HG03135 (cell line): ENCODE results near the gene AAGAB.

ENCODE experiments used
- ATAC-seq: cut with Tn5 transposase; IDR thresholded peaks from one replicate; pipeline ENCODE4 v1.9.1; 2021; ENCODE audit warnings: mild to moderate bottlenecking, moderate library complexity; ENCODE audit not compliant: unreplicated experiment

Gene AAGAB

DNA sequence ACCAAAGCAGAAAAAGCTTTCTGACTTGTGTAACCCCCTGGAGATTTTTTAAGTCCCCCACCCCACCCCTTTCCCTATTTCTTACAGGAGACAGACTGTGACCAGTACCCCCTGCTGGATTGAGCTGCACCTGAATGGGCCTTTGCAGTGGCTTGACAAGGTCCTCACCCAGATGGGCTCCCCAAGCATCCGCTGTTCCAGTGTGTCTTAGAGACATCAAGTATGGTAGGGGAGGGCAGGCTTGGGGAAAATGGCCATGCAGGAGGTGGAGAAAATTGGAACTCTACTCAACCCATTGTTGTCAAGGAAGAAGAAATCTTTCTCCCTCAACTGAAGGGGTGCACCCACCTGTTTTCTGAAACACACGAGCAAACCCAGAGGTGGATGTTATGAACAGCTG, 64.1 kb downstream of the AAGAB start:
- ATAC-seq: no peak

DNA sequence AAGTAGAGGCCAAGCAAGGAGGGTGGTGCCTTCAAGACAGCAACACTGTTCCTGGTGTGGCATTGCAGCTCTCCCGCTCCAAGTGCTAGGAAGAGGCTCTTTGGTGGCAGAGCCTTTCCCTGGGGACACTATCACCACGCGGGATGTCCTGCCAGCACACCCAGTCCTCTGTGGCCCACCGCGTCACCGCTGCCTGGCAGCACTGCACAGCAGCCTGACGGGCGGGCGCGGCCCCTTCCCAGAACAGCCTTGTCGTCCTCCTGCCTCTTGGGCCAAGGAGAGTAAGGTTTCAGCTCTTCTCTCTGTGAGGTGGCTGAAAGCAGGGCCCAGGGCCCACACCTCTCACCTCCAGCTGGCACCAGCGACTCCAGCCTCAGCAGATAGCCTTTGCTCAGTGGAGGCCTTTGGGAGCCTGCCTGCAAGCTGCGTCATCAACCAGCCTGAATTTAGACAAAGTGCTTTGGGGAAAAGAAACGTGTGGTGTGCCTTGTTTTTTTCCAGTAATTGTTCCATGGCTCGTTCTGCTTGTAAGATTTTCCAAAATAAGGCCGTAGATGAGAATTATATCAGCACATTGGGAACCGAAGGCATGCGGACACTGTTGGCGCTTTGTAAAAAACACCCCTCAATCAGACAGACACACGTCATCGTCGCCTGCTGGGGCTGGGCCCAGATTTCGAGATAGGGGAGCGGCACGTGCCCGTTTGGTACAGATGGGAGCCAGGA, 65.0 kb downstream of the AAGAB start:
- ATAC-seq: no peak

DNA sequence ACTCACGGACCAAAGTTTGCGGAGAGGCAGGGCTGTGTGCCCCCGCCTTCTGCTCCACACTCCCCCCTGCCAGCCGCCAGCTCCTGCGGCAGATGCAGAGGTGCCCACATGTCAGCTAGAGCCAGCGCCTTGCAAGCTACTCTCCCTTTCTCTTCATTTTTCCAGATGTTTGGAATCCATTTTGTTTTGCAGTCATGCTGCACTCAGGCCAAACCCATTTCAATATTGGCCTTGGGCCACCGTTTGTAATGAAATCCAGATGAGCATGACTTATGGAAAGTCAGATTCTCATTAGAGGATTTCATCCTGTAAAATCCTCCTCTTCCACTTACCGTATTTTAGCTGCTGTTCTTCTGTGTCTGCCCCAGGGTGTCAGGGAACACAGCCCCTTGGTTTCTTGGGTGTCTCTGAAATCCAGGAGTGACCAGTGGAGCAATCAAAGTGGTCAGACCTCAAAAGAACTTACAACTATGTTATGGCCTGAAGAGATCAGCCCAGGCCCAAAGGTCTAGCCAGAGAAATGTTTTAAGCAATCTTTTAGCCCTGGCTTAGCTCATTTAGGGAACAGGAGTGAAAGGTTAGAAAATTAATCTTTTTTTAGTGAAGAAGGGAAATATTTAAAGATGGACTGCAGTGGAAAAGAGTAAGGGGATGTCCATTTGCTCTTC, 65.8 kb downstream of the AAGAB start:
- no peak for ATAC-seq

DNA sequence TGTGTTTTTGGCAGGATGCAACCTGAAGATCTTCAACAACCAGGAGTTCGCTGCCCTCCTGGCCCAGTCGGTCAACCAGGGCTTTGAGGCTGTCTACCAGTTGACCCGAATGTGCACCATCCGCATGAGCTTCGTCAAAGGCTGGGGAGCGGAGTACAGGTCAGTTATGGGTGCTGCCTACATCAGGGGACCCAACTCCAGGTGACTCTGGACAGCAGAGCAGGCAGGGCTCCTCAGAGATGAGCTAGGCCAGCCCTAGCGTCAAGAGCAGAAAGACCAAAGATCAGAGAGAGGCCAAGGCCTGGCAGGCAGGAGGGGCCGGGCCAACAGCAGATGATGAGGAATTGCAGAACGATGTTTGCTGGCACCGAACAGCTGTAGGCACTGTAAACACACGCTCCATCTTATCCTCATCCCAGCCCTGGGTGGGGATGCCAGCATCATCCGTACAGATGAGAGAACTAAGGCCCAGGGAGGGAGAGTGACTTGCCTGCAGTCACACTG, 67.1 kb downstream of the AAGAB start:
- ATAC-seq: no peak

DNA sequence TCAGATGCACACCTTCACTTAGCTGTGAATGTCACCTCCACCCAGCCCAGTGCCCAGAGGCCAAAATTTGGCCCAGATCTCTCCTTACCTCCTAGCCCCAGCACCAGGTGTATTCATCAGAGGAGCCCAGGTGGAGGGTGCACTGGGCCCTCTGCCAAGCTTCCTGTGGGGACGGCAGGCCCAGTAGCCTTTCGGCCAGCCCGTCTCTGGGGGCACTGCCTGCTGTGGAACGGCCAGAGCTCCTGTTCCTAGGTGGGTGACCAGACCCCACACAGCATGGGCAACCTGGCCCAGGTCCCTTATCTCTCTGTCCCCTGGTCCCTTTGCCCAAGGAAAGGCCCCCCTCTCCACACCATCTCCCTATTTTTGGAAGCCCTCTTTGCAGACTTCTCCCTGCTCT, 67.8 kb downstream of the AAGAB start:
- ATAC-seq: no peak

DNA sequence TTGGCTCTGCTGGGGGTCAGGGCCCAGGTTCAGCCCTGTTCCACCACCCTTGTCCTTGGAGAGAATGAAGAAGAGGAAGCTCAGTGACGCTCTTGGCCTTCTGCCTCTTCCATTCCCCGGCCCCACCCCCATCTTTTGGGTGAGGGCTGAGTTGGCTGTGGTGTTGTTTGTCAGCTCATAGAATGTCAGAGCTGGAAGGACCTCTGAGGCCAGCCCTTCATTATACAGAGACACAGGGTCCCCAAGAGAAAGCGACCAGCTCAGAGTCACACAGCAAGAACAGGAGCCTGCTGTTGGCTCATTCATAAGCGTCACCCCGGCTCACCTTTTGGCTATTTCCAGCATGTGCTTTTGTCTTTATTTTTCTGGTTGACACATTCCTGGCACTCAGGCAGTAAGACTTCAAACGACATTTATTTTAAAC, 68.2 kb downstream of the AAGAB start:
- no peak for ATAC-seq

DNA sequence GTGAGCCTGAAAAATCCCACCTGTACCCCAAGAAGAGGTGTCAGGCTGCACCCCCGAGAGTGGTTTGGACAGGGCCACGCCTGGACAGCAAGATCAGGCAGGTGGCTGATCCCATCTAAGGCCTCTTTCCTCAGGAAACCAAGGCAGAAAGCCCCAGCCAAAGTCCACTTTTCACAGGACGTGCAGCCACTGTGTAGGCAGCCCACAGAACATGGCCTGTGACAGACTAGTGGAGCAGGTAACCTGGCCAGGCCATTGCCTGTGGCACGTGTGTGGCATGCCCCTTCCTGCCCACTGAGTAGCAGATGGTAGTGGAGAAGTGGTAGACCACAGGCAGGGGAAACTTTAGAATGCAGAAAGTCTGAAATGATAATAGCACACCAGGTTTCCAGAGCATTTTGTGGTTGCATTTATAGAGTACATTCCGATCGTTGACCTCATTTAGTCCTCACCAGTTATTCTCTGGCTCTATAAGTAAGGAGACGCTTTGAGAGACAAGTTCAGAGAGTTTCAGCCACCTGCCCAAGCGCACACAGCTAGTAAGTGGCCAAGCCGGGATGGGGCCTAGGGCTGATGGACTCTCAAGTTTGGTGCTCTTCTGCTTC, 68.7 kb downstream of the AAGAB start:
- ATAC-seq: no peak

DNA sequence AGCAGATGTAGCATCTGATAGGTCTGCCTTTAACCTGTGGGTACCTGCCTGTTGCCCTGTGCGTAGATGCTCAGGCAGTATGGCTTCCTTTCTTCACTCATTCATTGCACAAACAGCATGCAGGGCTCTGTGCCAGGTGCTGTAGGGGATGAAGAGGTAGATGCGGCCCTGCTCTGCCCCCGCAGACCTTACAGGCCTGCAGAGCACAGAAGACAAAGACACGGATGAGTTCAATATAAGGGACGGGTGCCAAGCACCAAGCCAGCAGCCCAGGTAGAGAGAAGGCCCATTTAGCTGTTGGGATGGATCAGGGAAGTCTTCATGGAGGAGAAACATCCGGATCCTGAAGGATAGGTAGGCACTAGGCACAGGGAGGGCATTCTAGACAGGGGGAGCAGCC, 69.4 kb downstream of the AAGAB start:
- ATAC-seq: no peak

DNA sequence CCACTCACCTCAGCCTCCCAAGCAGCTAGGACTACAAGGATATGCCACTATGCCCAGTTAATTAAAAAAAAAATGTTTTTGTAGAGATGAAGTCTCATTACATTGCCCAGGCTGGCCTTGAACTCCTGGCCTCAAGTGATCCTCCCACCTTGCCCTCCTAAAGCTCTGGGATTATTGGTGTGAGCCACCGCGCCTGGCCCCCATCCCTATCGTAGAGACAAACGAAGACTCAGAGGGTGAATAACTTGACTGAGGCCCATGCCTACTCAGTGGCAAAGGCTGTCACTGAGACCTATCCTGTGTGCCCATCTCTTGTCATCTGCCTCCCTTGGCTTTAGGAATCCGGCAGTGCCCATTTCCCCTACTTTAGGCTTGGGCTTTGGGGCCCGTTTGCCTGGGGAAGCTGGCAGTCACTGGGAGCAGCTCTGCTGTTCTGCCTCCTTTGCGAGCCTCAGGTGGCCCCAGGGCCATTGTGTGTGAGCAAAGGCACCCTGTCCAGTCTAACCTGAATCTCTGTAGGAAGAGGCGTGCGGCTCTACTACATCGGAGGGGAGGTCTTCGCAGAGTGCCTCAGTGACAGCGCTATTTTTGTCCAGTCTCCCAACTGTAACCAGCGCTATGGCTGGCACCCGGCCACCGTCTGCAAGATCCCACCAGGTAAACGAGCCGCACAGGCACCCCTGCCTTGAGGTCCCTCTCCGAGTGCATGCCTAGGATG, 70.1 kb downstream of the AAGAB start:
- ATAC-seq: no peak

DNA sequence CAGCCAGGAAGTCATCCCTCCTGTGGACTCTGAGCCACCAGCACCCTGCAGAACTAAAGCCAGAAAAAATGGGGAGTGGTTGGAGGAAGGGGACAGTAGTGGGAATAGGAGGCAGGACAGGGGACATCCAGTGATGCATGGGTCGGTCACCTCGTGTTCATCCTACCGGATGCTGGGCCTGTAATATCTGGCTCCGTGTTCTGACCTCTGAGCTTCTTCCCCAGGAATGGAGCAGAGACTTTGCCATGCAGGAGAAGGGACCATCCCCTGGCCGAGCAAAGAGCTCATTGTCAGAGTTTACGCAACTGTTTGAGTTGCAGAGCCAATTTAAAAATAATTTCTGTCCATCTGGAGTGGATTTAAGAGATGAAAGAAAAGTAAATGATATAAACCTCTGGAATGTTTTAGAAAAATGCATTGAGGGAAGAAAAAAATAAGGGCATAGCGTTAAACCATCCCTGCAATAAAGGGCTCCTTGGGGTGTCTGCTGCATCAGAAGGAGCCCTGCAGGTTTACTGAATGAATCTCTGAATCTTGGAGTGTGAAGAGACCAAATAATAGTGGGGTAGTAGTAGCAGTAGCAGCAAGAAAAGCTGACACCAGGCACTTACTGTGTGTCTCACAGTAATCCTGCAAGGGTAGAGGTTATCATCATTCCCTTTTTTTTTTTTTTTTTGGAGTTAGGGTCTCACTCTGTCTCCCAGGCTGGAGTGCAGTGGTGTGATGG, 70.9 kb downstream of the AAGAB start:
- ATAC-seq: no peak

DNA sequence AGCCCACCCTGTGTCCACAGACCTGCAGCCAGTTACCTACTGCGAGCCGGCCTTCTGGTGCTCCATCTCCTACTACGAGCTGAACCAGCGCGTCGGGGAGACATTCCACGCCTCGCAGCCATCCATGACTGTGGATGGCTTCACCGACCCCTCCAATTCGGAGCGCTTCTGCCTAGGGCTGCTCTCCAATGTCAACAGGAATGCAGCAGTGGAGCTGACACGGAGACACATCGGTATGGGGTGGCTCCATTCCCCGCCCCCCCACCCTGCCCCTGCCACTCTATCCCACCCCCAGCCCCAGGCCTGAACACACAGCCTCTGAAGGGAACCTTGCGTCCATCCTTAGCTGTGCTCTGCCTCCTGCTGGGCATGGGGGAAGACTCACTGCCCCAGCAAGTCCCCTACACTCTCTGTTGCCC, 73.2 kb downstream of the AAGAB start:
- ATAC-seq: no peak

DNA sequence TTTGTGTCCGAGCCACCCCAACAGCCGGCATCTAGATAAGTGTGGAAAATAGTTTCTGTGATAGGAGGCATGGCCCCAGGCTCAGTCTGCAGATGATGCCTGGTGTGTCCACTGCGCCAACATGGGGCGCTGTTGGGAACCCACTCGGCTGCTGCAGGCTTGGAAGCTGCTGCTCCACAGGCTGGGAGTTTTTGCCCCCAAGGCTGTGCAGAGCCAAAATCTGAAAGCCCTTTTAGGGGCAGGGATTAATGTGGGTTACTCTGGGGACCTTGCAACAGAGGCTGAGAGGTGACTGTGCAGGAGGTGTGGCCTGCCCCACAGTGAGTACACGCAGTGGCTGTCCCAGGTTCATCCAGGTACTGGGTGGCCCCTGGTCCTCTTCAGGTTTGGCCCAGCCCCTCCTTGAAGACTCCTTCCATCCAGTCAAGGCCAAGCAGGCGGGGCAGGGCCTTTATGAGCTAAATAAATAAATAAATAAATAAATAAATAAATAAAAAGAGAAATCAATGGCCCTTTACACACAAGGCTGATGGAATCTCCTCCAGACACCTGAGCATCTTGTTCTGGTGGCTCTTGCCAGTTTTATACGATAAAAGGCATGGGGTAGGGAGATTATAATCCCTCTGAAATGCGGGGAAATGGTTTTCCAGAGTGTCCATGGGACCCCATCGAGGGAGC, 73.8 kb downstream of the AAGAB start:
- ATAC-seq: no peak

DNA sequence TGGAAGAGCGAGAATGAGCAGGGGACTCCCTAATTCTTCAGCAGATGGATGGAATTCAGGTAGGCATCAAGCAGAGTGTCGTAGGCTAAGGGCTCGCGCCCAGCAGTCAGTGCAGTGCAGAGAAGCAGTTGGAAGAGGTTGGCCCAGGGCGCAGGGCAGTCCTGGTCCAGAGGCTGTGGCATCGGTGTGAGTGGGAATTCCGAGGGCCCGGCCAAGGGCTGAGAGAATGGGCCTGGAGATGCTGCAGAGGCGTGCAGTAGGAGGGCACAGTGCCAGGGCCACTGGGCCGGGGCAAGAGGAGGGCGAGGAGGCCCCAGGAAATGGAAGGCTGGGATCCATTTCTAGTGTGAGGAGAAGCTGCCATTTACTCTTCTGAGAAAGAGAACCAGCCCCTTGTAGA, 74.4 kb downstream of the AAGAB start:
- ATAC-seq: no peak

DNA sequence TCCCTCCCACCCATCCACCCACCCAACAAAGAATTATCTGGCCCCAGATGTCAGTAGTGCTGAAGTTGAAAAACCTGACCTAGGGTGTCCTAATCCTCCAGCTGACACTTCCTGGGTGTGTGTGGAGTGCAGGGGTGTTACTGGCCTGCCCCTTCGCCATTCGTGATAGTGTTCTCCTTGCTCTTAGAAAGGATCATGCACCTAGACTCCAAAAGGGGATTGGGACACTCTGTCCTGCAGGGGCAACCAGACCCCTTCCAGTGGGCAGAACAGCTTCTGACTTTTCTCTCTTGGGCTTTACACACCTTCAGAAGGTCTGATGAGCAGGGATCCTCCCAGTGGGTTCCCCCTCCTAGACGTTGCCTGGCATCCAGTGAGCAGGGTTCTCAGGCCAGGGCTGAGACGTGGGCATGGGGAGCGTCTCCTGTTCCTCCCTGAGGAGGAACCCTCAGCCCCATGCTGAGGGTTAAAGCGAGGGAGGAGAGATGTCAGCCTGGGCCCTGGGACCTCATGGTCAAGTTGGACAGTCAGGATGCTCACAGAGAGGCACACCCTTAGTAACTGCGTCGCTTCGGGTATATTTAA, 75.0 kb downstream of the AAGAB start:
- ATAC-seq: no peak

DNA sequence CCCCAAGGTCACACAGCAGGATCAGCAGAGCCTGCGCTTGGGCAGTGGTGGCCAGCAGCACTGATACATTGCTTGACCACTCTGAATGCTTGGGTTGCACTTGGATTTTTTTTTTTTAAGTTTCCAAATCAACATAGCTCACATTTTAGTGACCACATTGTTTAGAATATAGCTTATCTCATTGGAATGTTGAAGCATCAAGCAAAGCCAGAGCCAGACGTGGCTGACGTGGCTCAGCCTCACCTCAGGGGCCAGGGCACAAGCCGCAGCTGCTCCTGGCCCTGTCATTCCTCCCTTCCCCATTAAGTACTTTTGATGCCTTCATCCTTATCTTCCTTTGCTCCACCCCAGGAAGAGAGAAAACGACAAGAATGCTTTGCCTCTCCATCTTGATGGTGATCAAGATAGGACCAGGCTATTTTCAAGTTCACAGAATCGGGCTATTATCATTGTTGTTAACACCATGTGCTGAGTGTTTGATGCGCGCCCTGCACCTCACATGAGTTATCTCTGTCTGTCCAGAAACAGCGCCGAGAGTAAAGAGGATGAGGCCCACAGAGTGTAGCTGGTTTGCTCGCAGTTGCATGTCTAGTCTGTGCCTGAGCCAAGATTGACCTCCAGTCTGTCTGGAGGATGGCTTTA, 75.8 kb downstream of the AAGAB start:
- ATAC-seq: no peak

DNA sequence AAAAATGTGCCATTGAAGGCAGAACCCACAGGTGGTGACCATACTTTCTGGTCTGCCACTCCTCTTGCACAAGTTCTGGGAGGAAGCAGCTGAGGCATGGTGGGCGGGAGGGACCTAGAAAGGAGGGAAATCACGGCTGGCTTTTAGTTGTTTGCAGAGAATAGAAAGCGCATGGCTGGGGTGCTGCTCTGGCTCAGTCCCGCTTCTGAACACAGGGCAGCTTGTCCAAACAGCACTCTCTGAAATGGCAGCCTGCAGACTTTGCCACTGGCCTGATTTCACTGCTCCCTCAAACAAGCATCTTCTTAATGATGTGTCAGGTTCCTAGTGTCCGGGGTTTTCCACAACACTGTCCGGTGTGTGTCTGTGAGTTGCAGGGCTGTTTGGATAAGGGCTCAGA, 76.7 kb downstream of the AAGAB start:
- ATAC-seq: no peak

DNA sequence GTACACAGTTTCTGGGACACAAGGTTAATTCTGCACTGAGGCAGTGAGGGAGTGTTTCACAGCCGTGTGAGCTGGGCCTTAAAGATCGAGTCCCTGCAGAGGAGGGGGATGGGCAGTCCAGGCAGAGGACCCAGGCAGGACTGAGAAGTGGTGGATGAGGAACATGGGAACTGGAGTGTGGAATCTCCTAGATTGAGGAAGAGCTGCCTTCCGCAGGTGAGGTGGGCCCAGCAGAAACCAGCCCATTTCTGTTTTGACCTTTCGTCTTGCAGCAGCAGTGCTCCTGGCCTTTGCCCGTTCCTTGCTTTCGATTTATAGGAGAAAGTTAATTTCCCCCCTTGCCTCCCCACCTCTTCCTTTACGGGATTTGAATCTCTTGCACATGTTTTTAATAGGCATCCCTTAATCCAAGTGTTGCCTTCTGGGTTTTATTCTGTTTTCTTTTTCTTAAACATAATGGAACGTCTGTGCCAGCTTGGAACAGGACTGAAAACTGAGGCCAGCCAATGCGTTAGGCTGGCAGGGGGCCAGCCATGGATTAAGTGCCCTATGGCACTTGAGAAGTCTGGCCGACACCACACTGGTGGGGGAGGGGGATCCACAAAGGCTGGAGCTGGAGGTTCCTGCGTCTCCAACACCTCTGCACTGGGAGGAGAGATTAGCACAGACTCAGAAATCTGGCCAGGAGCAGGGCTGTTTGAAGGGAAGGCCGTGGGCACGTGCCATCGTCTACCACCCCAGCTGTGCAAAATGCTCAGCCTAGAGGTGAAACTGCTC, 78.1 kb downstream of the AAGAB start:
- ATAC-seq: no peak

DNA sequence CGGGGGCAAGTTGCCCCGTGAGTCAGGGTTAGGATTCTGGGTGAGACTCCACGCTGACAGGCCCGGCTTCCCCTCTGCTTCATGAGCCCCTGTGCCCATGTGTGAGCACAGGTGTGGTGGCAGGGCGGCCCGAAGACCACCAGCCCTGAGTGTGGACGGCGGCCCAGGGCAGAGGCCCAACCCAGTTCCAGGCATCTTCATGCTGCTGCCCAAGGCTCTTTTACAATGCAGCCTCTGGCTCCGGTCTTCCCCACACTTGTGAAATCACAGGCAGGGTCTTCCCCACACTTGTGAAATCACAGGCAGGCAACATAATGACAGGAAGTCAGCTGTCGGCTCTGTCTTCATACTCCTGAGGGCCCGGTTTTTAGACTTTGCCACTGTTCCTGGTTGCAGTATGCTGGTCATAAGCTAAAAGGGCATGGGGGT, 78.8 kb downstream of the AAGAB start:
- no peak for ATAC-seq
